GM12878 (cell line): ENCODE measurements around the gene SCN3B. TPM values are rescaled to one million over a fixed set of nuclear protein-coding genes. Genes with fewer than 3 reads are reported as not detected.

Source experiments
- ATAC-seq: fragments of 200-7000 bp; cut with Tn5 transposase; 3 replicates; pipeline ENCODE4 v1.9.1; 2020; ENCODE audit warnings: mild to moderate bottlenecking, moderate library complexity
- BruUV-seq: library from RNA; stranded (reverse); fragments of 400-500 nt; replicated peaks from 2 replicates; lab custom pipeline; 2021; lab: Mats Ljungman, UMichigan
- CTCF ChIA-PET: fragments of 300-600 bp; sonication (Branson Sonifier 250); formaldehyde crosslinking; extraction: SDS; loops from one replicate; lab custom pipeline; 2021; ENCODE audit warnings: inconsistent platforms; lab: Yijun Ruan, JAX
- POLR2A ChIA-PET: fragments of 350-600 bp; formaldehyde crosslinking; extraction: SDS; loops from one replicate; lab custom pipeline; 2021; ENCODE audit warnings: inconsistent platforms; lab: Charles Lee
- RAD21 ChIA-PET: fragments of 300-600 bp; sonication (Branson Sonifier 250); formaldehyde crosslinking; loops from one replicate; lab custom pipeline; 2023; ENCODE audit warnings: antibody characterized with exemption; ENCODE audit not compliant: unreplicated experiment; lab: Charles Lee
- SMC1A ChIA-PET: fragments of 300-600 bp; sonication (Branson Sonifier 250); formaldehyde crosslinking; loops from one replicate; lab custom pipeline; 2023; ENCODE audit not compliant: unreplicated experiment, uncharacterized antibody; lab: Charles Lee
- DNase-seq: peaks from one replicate; pipeline ENCODE4 v3.0.0-alpha.2; 2011; ENCODE audit warnings: low read depth, low spot score
- FAIRE-seq: peaks from 3 replicates; lab custom pipeline; 2011; peaks lifted over from hg19 to GRCh38; lab: Jason Lieb, UNC
- H2AFZ ChIP-seq: 2 replicates; pipeline ENCODE4 v1.6.0; 2011; ENCODE audit warnings: low read depth, low read length, control low read depth; ENCODE audit not compliant: control insufficient read depth
- H3K27ac ChIP-seq: 2 replicates; pipeline ENCODE4 v1.5.1; 2011; ENCODE audit warnings: control low read depth; ENCODE audit not compliant: control insufficient read depth, insufficient read depth
- H3K27me3 ChIP-seq, 2 experiments: replicated peaks in 1 of 2; 2 replicates each; pipeline versions ENCODE4 v1.6.0 to v1.6.1; 2011; ENCODE audit warnings: low read length in 1 of 2; ENCODE audit not compliant: control insufficient read depth in 2 of 2, insufficient read depth in 2 of 2
- H3K36me3 ChIP-seq, 2 experiments: 2 replicates each; pipeline ENCODE4 v1.5.1; 2011; ENCODE audit warnings: low read length in 1 of 2; ENCODE audit not compliant: control insufficient read depth in 2 of 2, insufficient read depth in 2 of 2
- H3K4me1 ChIP-seq: 2 replicates; pipeline ENCODE4 v1.6.1; 2011; ENCODE audit warnings: mild to moderate bottlenecking, low read length, moderate library complexity, mixed read lengths; ENCODE audit not compliant: control insufficient read depth, insufficient read depth
- H3K4me2 ChIP-seq: 2 replicates; pipeline ENCODE4 v1.6.0; 2011; ENCODE audit warnings: control low read depth; ENCODE audit not compliant: control insufficient read depth, insufficient read depth
- H3K4me3 ChIP-seq: fragments of 200-600 bp; sonication (generic); 2 replicates; pipeline ENCODE4 v1.5.1; 2016
- H3K79me2 ChIP-seq: 2 replicates; pipeline ENCODE4 v1.6.0; 2011; ENCODE audit warnings: low read length; ENCODE audit not compliant: control insufficient read depth, insufficient read depth
- H3K9ac ChIP-seq: 2 replicates; pipeline ENCODE4 v1.8.0; 2011; ENCODE audit warnings: low read length, control low read depth, mixed read lengths; ENCODE audit not compliant: control insufficient read depth, insufficient read depth
- H3K9me3 ChIP-seq: replicated peaks from 3 replicates; pipeline ENCODE4 v1.5.1; 2011; ENCODE audit warnings: mild to moderate bottlenecking, low read length; ENCODE audit not compliant: control insufficient read depth, insufficient read depth
- H4K20me1 ChIP-seq: 2 replicates; pipeline ENCODE4 v1.6.0; 2011; ENCODE audit not compliant: control insufficient read depth, insufficient read depth
- JUNB ChIP-seq: IDR thresholded peaks from 2 replicates; pipeline ENCODE4 v1.6.1; 2016; ENCODE audit warnings: antibody characterized with exemption, mild to moderate bottlenecking
- RUNX3 ChIP-seq: IDR thresholded peaks from 2 replicates; pipeline ENCODE4 v1.6.1; 2012; ENCODE audit warnings: low read length, inconsistent platforms
- ZNF24 ChIP-seq: fragments of 450-650 bp; IDR thresholded peaks from 2 replicates; pipeline ENCODE4 v1.6.1; 2017; ENCODE audit warnings: antibody characterized with exemption, mild to moderate bottlenecking
- WGBS: methylation state at CpG from one replicate; pipeline ENCODE4 v1.1.6; 2016; ENCODE audit warnings: low lambda C conversion rate; ENCODE audit not compliant: insufficient replicate concordance, insufficient coverage; ENCODE audit errors: missing lambda C conversion rate; 5-methylcytosine and 5-hydroxymethylcytosine counted together
- in situ Hi-C: fragments of 300-500 bp; cut with MboI; formaldehyde crosslinking; loops from 9 replicates; pipeline ENCODE4 v1.14.3; 2018; ENCODE audit warnings: mixed read lengths
- intact Hi-C: fragments of 100-400 bp; cut with micrococcal nuclease; formaldehyde crosslinking; loops from one replicate; pipeline ENCODE4 v1.14.2; 2022; ENCODE audit not compliant: unreplicated experiment
- polyA plus RNA-seq, 11 experiments: library from polyadenylated mRNA; depleted of rRNA in 4 of 11; unstranded in 6 of 11; stranded (reverse) in 5 of 11; fragments of >200 nt; fragmentation: Nextera tagmentation in 4 of 11; fragmentation: Illumina TruSeq in 1 of 11; extraction: Ambion mirVana in 4 of 11; extraction: Trizol in 1 of 11; gene quantifications; 1 replicate in 1 of 11; 2 replicates in 10 of 11; pipeline versions ENCODE4 v1.2.1 to v1.2.3, GENCODE V29; 2011 to 2016; ENCODE audit warnings: inconsistent platforms in 2 of 11, missing spikeins in 2 of 11, low read depth in 1 of 11
- total RNA-seq, 4 experiments: library from RNA; depleted of rRNA in 3 of 4; stranded (reverse); fragments of >200 nt in 3 of 4; fragmentation: Illumina TruSeq in 1 of 4; extraction: Trizol in 1 of 4; gene quantifications; 2 replicates each; pipeline versions ENCODE4 v1.2.1 to v1.2.3, GENCODE V29; 2013 to 2021
- TF ChIP-seq, protein P1 (sequence below): fragments of 450-650 bp; formaldehyde crosslinking; IDR thresholded peaks from 2 replicates; pipeline ENCODE4 v1.4.0; 2020; ENCODE audit warnings: mild to moderate bottlenecking, moderate library complexity
- TF ChIP-seq, protein P2 (sequence below): fragments of 450-650 bp; IDR thresholded peaks from 2 replicates; pipeline ENCODE4 v1.6.1; 2016; ENCODE audit warnings: mild to moderate bottlenecking

The SCN3B gene
- total and polyA plus RNA-seq, 10 of the 15 experiments (the other 5 are each of a cell fraction or from before 2014, with no cell fraction given) = 0.01 to 0.12 (median 0.09) TPM; not detected in 7

DNA sequence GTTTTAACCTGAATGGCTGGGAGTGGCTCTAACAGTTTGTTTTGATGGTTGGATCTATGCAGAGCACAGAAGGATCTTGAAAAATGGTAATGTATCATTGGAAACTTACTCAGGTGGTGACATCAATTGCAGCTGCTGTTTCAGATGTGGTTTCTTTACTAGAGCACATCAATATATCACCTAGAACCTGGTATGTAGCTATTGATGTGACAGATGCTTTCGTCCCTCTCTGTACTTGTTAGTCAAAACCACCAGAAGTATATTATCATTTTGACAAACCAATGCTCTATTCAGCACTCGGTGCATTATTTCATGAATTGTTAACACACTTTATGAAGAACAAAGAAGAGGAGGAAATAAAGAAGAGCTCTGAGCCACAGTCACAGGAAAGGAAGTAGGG is 26.6 kb upstream of the SCN3B start:
- intact Hi-C loops = no loop called here
- RAD21 ChIA-PET = no interaction called here
- Histone ChIP-seq H3K36me3 (no peaks in the 10 kb centered on the region), H3K27ac (no peak overlapping the region), H3K4me1 (no peaks in the 10 kb centered on the region), H3K27me3 (peaks cover 0 to 3% of the 10 kb centered on the region in 2 experiments; a peak in 1 of 4 replicates), H3K9ac (no peak overlapping the region), H3K4me3 (no peak overlapping the region), H3K9me3 (no peaks in the 10 kb centered on the region), H3K4me2 (no peak overlapping the region), H2AFZ (no peak overlapping the region), H3K79me2 (no peaks in the 10 kb centered on the region), H4K20me1 (no peaks in the 10 kb centered on the region)
- FAIRE-seq (no peak), DNase-seq (no peak), ATAC-seq (peak; percentile 58)
- BruUV-seq = no TSS peak
- SMC1A ChIA-PET = interaction anchor here (0.7 to 1.2 kb wide), 2 partner anchors 10 to 61 kb away, joined by 3 read pairs; no protein-coding TSS in a partner anchor
- TF ChIP-seq ZNF24 (no peak), RUNX3 (peak; percentile 44; the same call in 1 of the 2 replicates), JUNB (0 out of 2 replicates have a peak, but pooled peaks have one; percentile 18)
- TF ChIP-seq, protein P1, sequence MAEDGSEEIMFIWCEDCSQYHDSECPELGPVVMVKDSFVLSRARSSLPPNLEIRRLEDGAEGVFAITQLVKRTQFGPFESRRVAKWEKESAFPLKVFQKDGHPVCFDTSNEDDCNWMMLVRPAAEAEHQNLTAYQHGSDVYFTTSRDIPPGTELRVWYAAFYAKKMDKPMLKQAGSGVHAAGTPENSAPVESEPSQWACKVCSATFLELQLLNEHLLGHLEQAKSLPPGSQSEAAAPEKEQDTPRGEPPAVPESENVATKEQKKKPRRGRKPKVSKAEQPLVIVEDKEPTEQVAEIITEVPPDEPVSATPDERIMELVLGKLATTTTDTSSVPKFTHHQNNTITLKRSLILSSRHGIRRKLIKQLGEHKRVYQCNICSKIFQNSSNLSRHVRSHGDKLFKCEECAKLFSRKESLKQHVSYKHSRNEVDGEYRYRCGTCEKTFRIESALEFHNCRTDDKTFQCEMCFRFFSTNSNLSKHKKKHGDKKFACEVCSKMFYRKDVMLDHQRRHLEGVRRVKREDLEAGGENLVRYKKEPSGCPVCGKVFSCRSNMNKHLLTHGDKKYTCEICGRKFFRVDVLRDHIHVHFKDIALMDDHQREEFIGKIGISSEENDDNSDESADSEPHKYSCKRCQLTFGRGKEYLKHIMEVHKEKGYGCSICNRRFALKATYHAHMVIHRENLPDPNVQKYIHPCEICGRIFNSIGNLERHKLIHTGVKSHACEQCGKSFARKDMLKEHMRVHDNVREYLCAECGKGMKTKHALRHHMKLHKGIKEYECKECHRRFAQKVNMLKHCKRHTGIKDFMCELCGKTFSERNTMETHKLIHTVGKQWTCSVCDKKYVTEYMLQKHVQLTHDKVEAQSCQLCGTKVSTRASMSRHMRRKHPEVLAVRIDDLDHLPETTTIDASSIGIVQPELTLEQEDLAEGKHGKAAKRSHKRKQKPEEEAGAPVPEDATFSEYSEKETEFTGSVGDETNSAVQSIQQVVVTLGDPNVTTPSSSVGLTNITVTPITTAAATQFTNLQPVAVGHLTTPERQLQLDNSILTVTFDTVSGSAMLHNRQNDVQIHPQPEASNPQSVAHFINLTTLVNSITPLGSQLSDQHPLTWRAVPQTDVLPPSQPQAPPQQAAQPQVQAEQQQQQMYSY (CRISPR knock-in tag) = no peak
- TF ChIP-seq, protein P2, sequence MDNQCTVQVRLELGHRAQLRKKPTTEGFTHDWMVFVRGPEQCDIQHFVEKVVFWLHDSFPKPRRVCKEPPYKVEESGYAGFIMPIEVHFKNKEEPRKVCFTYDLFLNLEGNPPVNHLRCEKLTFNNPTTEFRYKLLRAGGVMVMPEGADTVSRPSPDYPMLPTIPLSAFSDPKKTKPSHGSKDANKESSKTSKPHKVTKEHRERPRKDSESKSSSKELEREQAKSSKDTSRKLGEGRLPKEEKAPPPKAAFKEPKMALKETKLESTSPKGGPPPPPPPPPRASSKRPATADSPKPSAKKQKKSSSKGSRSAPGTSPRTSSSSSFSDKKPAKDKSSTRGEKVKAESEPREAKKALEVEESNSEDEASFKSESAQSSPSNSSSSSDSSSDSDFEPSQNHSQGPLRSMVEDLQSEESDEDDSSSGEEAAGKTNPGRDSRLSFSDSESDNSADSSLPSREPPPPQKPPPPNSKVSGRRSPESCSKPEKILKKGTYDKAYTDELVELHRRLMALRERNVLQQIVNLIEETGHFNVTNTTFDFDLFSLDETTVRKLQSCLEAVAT = no peak
- in situ Hi-C loops = no loop called here
- POLR2A ChIA-PET = no interaction called here
- WGBS = 0% methylated on average over 2 of the region's 2 CpGs
- CTCF ChIA-PET = no interaction called here
